NT2/D1 (cell line): ENCODE results near the gene QSOX2.

Source experiments
- YY1 ChIP-seq: IDR thresholded peaks from 2 replicates; pipeline ENCODE4 v1.6.1; 2011; ENCODE audit not compliant: insufficient read length, insufficient read depth
- ZNF274 ChIP-seq: IDR thresholded peaks from 2 replicates; pipeline ENCODE4 v1.6.1; 2011; ENCODE audit warnings: mild to moderate bottlenecking, low read depth, low read length

DNA sequence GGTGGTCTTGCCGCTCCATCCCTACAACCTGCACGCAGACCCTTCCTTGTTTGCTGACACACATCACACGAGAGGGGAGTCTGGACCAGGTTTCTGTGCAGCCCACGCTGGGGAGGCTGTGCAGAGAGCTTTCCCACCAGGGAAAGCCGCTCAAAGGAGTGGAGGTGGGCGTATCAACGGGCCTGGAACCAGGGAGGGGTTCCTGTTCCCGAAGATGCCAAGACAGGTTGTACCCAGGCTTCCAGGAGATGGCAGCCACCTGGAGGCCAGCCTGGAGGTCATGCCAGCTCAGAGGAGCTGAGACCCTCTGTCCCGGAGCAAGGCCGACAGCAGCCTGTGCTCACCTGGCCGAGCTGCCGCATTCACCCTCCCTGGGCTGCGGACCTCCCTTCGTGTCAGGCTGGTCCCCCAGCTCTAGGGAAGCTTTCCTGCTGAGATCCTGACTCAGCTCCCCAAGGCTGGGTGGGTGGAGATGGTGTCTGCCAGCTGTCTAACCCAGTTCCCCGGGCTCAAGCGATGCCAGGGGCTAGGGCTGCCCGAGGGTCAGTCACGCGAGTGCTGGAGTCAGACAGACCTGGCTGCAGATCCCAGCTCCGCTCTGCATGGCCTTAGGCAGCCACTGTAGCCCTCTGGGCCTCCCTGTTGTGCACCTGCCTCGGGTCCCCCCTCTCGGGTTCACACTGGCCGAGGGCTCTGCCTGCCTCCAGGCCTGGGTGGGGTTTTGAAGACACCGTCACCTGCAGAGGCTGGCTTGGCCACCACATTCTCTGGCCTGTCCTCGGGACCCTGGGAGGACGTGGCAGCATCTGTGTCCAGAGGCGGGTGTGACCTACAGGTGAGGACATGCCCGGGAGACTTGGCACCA lies 28.5 kb upstream of the QSOX2 start:
- TF ChIP-seq YY1 (no peak), ZNF274 (no peak)
